Endothelial cell of umbilical vein (primary cell): ENCODE results near the gene TAS1R3. TPM values are rescaled to one million over a fixed set of nuclear protein-coding genes. Genes with fewer than 3 reads are reported as not detected.

ENCODE experiments used
- BruUV-seq: library from RNA; stranded (reverse); fragments of 400-500 nt; replicated peaks from 2 replicates; lab custom pipeline; 2021; lab: Mats Ljungman, UMichigan
- CTCF ChIA-PET: fragments of 300-600, 350-600 bp; sonication (Branson Sonifier 250); formaldehyde crosslinking; loops from one replicate; lab custom pipeline; 2021; ENCODE audit warnings: antibody characterized with exemption, inconsistent platforms; lab: Charles Lee
- POLR2A ChIA-PET: fragments of 300-600, 350-600 bp; sonication (Branson Sonifier 250); formaldehyde crosslinking; loops from one replicate; lab custom pipeline; 2021; ENCODE audit warnings: antibody characterized with exemption, inconsistent platforms; lab: Charles Lee
- DNase-seq: peaks from one replicate; pipeline ENCODE4 v3.0.0-alpha.2; 2011; ENCODE audit warnings: low read depth, low spot score
- FAIRE-seq: peaks from 2 replicates; lab custom pipeline; 2011; peaks lifted over from hg19 to GRCh38; lab: Jason Lieb, UNC
- H2AFZ ChIP-seq: 2 replicates; pipeline ENCODE4 v1.6.0; 2012; ENCODE audit warnings: low read depth, low read length, control low read depth, inconsistent platforms
- H3K27ac ChIP-seq: 2 replicates; pipeline ENCODE4 v1.5.1; 2011; ENCODE audit warnings: low read depth, mild to moderate bottlenecking, control low read depth, low read length, moderate library complexity; ENCODE audit not compliant: insufficient read depth
- H3K27me3 ChIP-seq, 2 experiments: 2 replicates each; pipeline versions ENCODE4 v1.6.0 to v1.6.1; 2011; ENCODE audit warnings: low read length in 2 of 2, mixed read lengths in 1 of 2; ENCODE audit not compliant: control insufficient read depth in 2 of 2, insufficient read depth in 2 of 2
- H3K36me3 ChIP-seq, 2 experiments: 2 replicates in 1 of 2; 3 replicates in 1 of 2; pipeline ENCODE4 v1.5.1; 2011; ENCODE audit warnings: low read length in 2 of 2, mild to moderate bottlenecking in 1 of 2, moderate library complexity in 1 of 2; ENCODE audit not compliant: control insufficient read depth in 2 of 2, insufficient read depth in 2 of 2; ENCODE audit errors: extremely low read depth in 1 of 2
- H3K4me1 ChIP-seq: 3 replicates; pipeline ENCODE4 v1.5.1; 2011; ENCODE audit warnings: mild to moderate bottlenecking, low read length; ENCODE audit not compliant: control insufficient read depth, insufficient read depth; ENCODE audit errors: extremely low read depth
- H3K4me2 ChIP-seq: 2 replicates; pipeline ENCODE4 v1.6.1; 2011; ENCODE audit warnings: low read length, control low read depth, mixed read lengths; ENCODE audit not compliant: insufficient read depth
- H3K4me3 ChIP-seq, 3 experiments: fragments of 200-600 bp in 1 of 3; sonication (generic), shearing (Covaris generic) in 1 of 3; replicated peaks in 1 of 3; 2 replicates each; pipeline ENCODE4 v1.5.1; 2011 to 2016; ENCODE audit warnings: control low read depth in 3 of 3, low read length in 3 of 3, mild to moderate bottlenecking in 2 of 3, inconsistent platforms in 1 of 3, low read depth in 1 of 3, moderate library complexity in 1 of 3; ENCODE audit not compliant: insufficient read depth in 1 of 3
- H3K79me2 ChIP-seq: 2 replicates; pipeline ENCODE4 v1.6.0; 2012; ENCODE audit warnings: low read length, inconsistent platforms; ENCODE audit not compliant: control insufficient read depth, insufficient read depth
- H3K9ac ChIP-seq: replicated peaks from 2 replicates; pipeline ENCODE3; 2011; ENCODE audit warnings: low read length, control low read depth; ENCODE audit not compliant: insufficient read depth; ENCODE audit errors: extremely low read depth
- H3K9me1 ChIP-seq: replicated peaks from 3 replicates; pipeline ENCODE4 v1.6.0; 2011; ENCODE audit warnings: mild to moderate bottlenecking, low read length; ENCODE audit not compliant: control insufficient read depth, insufficient read depth; ENCODE audit errors: extremely low read depth
- H3K9me3 ChIP-seq: replicated peaks from 2 replicates; pipeline ENCODE4 v1.5.1; 2012; ENCODE audit warnings: low read length, inconsistent platforms; ENCODE audit not compliant: control insufficient read depth, insufficient read depth
- H4K20me1 ChIP-seq: replicated peaks from 2 replicates; pipeline ENCODE3; 2011; ENCODE audit warnings: mild to moderate bottlenecking, low read length; ENCODE audit not compliant: control insufficient read depth, insufficient read depth; ENCODE audit errors: extremely low read depth
- CTCF ChIP-seq, 2 donors: IDR thresholded peaks; 1 replicate in 1 of 2; 2 replicates in 1 of 2; pipeline ENCODE4 v1.5.1; 2011; ENCODE audit warnings: low read length in 2 of 2, mild to moderate bottlenecking in 2 of 2, moderate library complexity in 2 of 2, control low read depth in 1 of 2, inconsistent platforms in 1 of 2, low read depth in 1 of 2; ENCODE audit not compliant: insufficient read depth in 1 of 2; ENCODE audit errors: extremely low read depth in 1 of 2
- EZH2 ChIP-seq: IDR thresholded peaks from 2 replicates; pipeline ENCODE4 v1.6.1; 2012; ENCODE audit warnings: borderline replicate concordance, low read depth, mild to moderate bottlenecking, moderate library complexity, low read length, inconsistent platforms; ENCODE audit not compliant: severe bottlenecking
- FOS ChIP-seq: IDR thresholded peaks from 2 replicates; pipeline ENCODE4 v1.6.1; 2011; ENCODE audit warnings: mild to moderate bottlenecking, low read length, moderate library complexity, borderline replicate concordance; ENCODE audit not compliant: insufficient read depth
- GATA2 ChIP-seq: IDR thresholded peaks from 2 replicates; pipeline ENCODE4 v1.7.0; 2011; ENCODE audit warnings: low read depth, mild to moderate bottlenecking, moderate library complexity, mixed read lengths, low read length; ENCODE audit not compliant: insufficient read length, insufficient read depth
- JUN ChIP-seq: IDR thresholded peaks from 2 replicates; pipeline ENCODE4 v1.6.1; 2011; ENCODE audit warnings: borderline replicate concordance, low read depth; ENCODE audit not compliant: insufficient read length, insufficient read depth
- MAX ChIP-seq: IDR thresholded peaks from 2 replicates; pipeline ENCODE4 v1.6.1; 2011; ENCODE audit not compliant: insufficient read depth, insufficient read length
- MYC ChIP-seq: IDR thresholded peaks from one replicate; pipeline ENCODE4 v1.6.1; 2011; ENCODE audit warnings: mild to moderate bottlenecking, low read depth, low read length
- POLR2A ChIP-seq: IDR thresholded peaks from 2 replicates; pipeline ENCODE4 v1.6.1; 2012; ENCODE audit warnings: low read depth, mild to moderate bottlenecking, control low read depth, low read length
- POLR2AphosphoS5 ChIP-seq: IDR thresholded peaks from 2 replicates; pipeline ENCODE4 v1.6.1; 2012; ENCODE audit warnings: low read depth, mild to moderate bottlenecking, control low read depth, low read length, moderate library complexity; ENCODE audit not compliant: insufficient read depth
- dilution Hi-C: fragments of 300-500 bp; cut with MboI; formaldehyde crosslinking; loops from one replicate; pipeline ENCODE4 v1.15.0; 2019; ENCODE audit warnings: low sequenced_read_pairs; ENCODE audit not compliant: extremely low pct_ligation_motif_present
- intact Hi-C: fragments of 100-400 bp; cut with micrococcal nuclease; formaldehyde crosslinking; loops from one replicate; pipeline ENCODE4 v1.10.0; 2022
- polyA plus RNA-seq, 4 experiments: library from polyadenylated mRNA; depleted of rRNA in 3 of 4; stranded (reverse) in 3 of 4; unstranded in 1 of 4; fragments of >200 nt; gene quantifications; 2 replicates each; pipeline versions ENCODE4 v1.2.1 to v1.2.3, GENCODE V29; 2011 to 2012; ENCODE audit warnings: missing spikeins in 1 of 4
- total RNA-seq: library from RNA; stranded (reverse); gene quantifications from 2 replicates; pipeline ENCODE4 v1.2.3, GENCODE V29; 2021

The TAS1R3 gene
- total and polyA plus RNA-seq, 2 donors (not counting 3 experiments of a cell fraction or from before 2014, with no cell fraction given): 0.26 to 0.38 TPM

- FAIRE-seq: no peak
- no peak for DNase-seq
- no peaks in the 10 kb centered on the region for H3K9me3 ChIP-seq
- no peaks in the 10 kb centered on the region for H3K4me1 ChIP-seq
- POLR2A ChIA-PET: no interaction called here
- H3K4me3 ChIP-seq: no peak overlapping the region
- peaks cover 4% of the 10 kb centered on the region for H3K79me2 ChIP-seq
- CTCF ChIA-PET: no interaction called here
- dilution Hi-C loops: no loop called here
- TF ChIP-seq FOS (no peak), POLR2A (no peak), EZH2 (no peak), JUN (no peak), GATA2 (no peak), POLR2AphosphoS5 (no peak), CTCF (IDR thresholded peaks at IDR 0.05; ENCODE audit: extremely low read depth in 1 of 2, insufficient read depth in 1 of 2, low read depth in 1 of 2, low read length in 2 of 2) (no peak), MYC (no peak), MAX (no peak)
- BruUV-seq: no TSS peak
- H3K4me2 ChIP-seq: no peak overlapping the region
- no peaks in the 10 kb centered on the region for H3K9me1 ChIP-seq
- no peak overlapping the region for H3K9ac ChIP-seq
- no peaks in the 10 kb centered on the region for H3K27me3 ChIP-seq
- intact Hi-C loops: no loop called here
- H2AFZ ChIP-seq: no peak overlapping the region
- peaks cover 0 to 45% of the 10 kb centered on the region in 2 experiments for H3K36me3 ChIP-seq
- peaks cover 4% of the 10 kb centered on the region for H4K20me1 ChIP-seq
- no peak overlapping the region for H3K27ac ChIP-seq
Measured at GRCh38 chr1:1314678-1315335, 16.3 kb upstream of the TAS1R3 start.
